Tibial artery (tissue), 4 donors: ENCODE data around the gene HMCN2.

Experiments used
- DNase-seq, 2 donors: peaks; one replicate each; pipeline ENCODE4 v3.0.0-alpha.2; 2019
- H3K27ac ChIP-seq, 2 donors: fragments of 200-600 bp; sonication (generic) in 1 of 2; 1 replicate in 1 of 2; 2 replicates in 1 of 2; pipeline ENCODE4 v1.5.1; 2018 to 2019; ENCODE audit warnings: mild to moderate bottlenecking in 1 of 2
- H3K27me3 ChIP-seq, 2 donors: fragments of 200-600 bp; sonication (generic) in 1 of 2; one replicate each; pipeline versions ENCODE4 v1.5.1 to v1.6.0; 2016 to 2019
- H3K36me3 ChIP-seq, 3 donors: fragments of 200-600 bp; sonication (generic) in 2 of 3; one replicate each; pipeline ENCODE4 v1.5.1; 2016 to 2019; ENCODE audit warnings: mild to moderate bottlenecking in 2 of 3
- H3K4me1 ChIP-seq, 4 donors: fragments of 200-600 bp; sonication (generic) in 2 of 4; 1 replicate in 3 of 4; 2 replicates in 1 of 4; pipeline ENCODE4 v1.5.1; 2016 to 2019
- H3K4me3 ChIP-seq, 2 donors: fragments of 200-600 bp; sonication (generic) in 1 of 2; 1 replicate in 1 of 2; 2 replicates in 1 of 2; pipeline ENCODE4 v1.5.1; 2018 to 2019; ENCODE audit warnings: mild to moderate bottlenecking in 2 of 2
- H3K9me3 ChIP-seq, 3 donors: fragments of 200-600 bp; sonication (generic) in 1 of 3; one replicate each; pipeline ENCODE4 v1.5.1; 2016 to 2019
- intact Hi-C: fragments of 100-400 bp; cut with DNase I; formaldehyde crosslinking; loops from one replicate; pipeline ENCODE4 v1.15.0; 2023; ENCODE audit warnings: low total_unique reads
- TF ChIP-seq, protein P1 (sequence below), 2 experiments: fragments of 200-600 bp in 1 of 2; fragments of 450-650 bp in 1 of 2; IDR thresholded peaks; one replicate each; pipeline ENCODE4 v1.5.1; 2017 to 2019; ENCODE audit warnings: antibody characterized with exemption in 2 of 2, mild to moderate bottlenecking in 1 of 2, moderate library complexity in 1 of 2

HMCN2 gene

DNA sequence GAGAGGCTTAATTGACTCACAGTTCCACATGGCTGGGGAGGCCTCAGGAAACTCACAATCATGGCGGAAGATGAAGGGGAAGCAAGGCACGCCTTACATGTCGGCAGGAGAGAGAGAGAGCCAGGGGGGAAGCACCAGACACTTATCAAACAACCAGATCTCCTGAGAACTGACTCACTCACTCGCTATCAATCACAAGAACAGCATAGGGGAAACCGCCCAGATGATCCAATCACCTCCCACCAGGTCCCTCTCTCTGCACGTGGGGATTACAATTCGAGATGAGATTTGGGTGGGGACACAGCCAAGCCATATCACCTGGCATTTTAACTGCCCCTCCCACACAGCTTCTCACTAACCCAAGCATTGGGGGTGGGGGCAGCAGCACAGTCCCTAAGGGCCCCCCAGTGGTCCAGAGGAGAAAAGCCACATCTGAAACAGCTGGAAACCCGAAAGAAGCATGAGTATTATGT lies 103.1 kb downstream of the HMCN2 start:
- H3K36me3 ChIP-seq, result no peaks in the 10 kb centered on the region
- H3K4me3 ChIP-seq, result no peak overlapping the region
- H3K9me3 ChIP-seq, result no peaks in the 10 kb centered on the region
- H3K27me3 ChIP-seq, result peaks cover 0 to 20% of the 10 kb centered on the region in 2 donors
- H3K4me1 ChIP-seq, result no peaks in the 10 kb centered on the region
- no peak overlapping the region for H3K27ac ChIP-seq
- intact Hi-C loops, result no loop called here
- no peak for DNase-seq
- TF ChIP-seq, protein P1, sequence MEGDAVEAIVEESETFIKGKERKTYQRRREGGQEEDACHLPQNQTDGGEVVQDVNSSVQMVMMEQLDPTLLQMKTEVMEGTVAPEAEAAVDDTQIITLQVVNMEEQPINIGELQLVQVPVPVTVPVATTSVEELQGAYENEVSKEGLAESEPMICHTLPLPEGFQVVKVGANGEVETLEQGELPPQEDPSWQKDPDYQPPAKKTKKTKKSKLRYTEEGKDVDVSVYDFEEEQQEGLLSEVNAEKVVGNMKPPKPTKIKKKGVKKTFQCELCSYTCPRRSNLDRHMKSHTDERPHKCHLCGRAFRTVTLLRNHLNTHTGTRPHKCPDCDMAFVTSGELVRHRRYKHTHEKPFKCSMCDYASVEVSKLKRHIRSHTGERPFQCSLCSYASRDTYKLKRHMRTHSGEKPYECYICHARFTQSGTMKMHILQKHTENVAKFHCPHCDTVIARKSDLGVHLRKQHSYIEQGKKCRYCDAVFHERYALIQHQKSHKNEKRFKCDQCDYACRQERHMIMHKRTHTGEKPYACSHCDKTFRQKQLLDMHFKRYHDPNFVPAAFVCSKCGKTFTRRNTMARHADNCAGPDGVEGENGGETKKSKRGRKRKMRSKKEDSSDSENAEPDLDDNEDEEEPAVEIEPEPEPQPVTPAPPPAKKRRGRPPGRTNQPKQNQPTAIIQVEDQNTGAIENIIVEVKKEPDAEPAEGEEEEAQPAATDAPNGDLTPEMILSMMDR (IDR thresholded peaks at IDR 0.05), result no peak

DNA sequence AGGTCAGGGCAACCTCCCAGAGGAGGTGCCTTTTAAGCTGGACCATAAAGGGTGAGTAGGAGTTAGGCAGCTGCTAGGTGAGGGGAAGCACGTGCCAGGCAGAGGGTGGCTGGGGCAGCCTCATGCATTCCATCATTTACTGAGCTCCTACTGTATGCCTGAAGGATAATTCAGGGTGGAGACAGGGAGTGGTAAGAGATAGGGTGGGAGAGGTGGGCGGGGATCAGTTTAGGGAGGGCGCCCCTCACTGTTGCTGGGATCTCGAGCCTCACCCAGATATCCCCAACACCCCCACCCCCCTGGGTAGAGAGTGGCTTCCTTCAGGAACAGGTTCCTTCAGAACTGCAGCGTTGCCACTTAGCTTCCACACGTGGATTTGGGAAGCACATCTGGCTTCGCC lies 104.7 kb downstream of the HMCN2 start:
- Histone ChIP-seq H3K36me3 (no peaks in the 10 kb centered on the region), H3K4me3 (no peak overlapping the region), H3K9me3 (no peaks in the 10 kb centered on the region), H3K27ac (no peak overlapping the region), H3K4me1 (no peaks in the 10 kb centered on the region), H3K27me3 (peaks cover 0 to 13% of the 10 kb centered on the region in 2 donors)
- intact Hi-C loops, result no loop called here
- DNase-seq, result no peak
- TF ChIP-seq, protein P1 (IDR thresholded peaks at IDR 0.05), result no peak

DNA sequence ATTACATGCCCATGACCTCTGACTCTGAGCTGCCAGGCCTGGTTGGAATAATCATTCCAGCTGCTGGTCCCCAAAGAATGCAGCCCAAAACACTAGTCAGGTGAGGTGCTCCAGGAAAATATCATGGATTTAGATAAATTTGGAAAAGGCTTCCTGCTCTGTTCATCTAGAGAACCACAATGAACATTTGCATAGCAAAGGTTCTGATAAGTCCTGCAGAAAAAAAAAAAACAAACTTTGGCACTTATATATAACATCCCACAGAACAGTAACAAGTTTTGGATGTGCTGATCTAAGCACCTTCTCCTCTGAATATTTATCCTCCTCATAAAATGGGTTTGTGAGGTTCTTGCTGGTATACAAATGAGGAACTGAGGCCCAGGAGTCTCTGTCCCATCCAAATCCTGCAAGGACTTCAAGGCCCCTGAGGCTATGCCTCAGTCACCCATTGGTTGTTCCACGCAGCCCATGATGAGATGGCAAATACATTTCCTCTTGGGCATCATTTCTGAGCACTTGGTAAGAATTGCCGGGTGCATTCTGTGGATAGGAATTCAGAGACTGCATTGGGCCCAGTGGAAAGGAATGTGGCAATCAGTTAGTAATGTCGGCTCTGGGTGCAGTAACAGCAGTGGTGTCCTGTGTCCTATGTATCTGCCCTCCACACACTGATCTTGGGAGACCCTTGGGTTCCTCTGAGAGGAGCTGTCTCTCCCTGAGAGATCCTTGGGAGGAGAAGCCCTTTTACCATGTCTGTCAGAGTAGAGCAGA lies 105.8 kb downstream of the HMCN2 start:
- Histone ChIP-seq H3K4me1 (no peaks in the 10 kb centered on the region), H3K9me3 (no peaks in the 10 kb centered on the region), H3K27me3 (peaks cover 0 to 4% of the 10 kb centered on the region in 2 donors), H3K4me3 (no peak overlapping the region), H3K36me3 (no peaks in the 10 kb centered on the region), H3K27ac (no peak overlapping the region)
- intact Hi-C loops, result no loop called here
- TF ChIP-seq, protein P1 (IDR thresholded peaks at IDR 0.05), result no peak
- no peak for DNase-seq

DNA sequence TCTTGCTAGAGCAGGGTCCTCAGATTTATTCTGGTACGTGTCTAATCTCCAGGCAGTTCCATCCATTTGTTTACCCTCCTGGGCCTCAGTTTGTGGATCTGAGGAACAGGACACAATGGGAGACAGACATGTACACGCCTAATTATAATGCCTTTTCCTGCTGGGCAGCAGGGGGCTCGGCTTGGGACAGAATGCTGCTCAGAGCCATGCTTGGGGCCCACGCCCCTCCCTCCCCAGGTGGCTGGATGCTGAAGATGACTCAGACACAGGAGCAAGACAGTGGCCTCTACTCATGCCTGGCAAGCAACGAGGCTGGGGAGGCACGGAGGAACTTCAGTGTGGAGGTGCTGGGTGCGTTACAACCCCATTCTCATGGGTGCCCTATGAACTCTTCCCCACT lies 106.5 kb downstream of the HMCN2 start:
- DNase-seq, result no peak
- H3K36me3 ChIP-seq, result no peaks in the 10 kb centered on the region
- intact Hi-C loops, result no loop called here
- no peak overlapping the region for H3K27ac ChIP-seq
- TF ChIP-seq, protein P1 (IDR thresholded peaks at IDR 0.05), result no peak
- peaks cover 0 to under 1% of the 10 kb centered on the region in 2 donors for H3K27me3 ChIP-seq
- H3K4me3 ChIP-seq, result no peak overlapping the region
- no peaks in the 10 kb centered on the region for H3K4me1 ChIP-seq
- H3K9me3 ChIP-seq, result no peaks in the 10 kb centered on the region

DNA sequence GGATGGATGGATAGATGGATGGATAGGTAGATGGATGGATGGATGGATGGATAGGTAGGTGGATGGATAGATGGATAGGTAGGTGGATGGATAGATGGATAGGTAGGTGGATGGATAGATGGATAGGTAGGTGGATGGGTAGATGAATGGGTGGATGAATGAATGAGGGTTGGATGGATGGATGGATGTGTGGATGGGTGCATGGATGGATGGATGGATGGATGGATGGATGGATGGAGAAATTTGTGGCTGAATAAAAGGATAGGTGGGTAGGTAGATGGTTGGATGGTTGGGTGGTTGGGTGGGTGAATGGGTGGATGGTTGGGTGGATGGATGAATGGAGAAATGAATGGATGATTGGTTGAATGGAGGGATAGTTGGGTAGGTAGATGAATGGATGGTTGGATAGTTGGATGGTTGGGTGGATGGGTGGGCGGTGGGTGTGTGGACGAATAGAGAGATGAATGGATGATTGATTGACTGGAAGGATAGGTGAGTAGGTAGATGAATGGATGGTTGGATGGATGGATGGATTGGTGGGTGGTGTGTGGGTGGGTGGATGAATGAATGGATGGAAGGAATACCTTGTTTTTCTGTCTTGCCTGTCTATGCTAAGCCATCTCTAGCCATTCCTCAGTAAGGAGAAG lies 108.2 kb downstream of the HMCN2 start:
- H3K4me3 ChIP-seq, result no peak overlapping the region
- no peaks in the 10 kb centered on the region for H3K36me3 ChIP-seq
- H3K9me3 ChIP-seq, result no peaks in the 10 kb centered on the region
- DNase-seq, result no peak
- intact Hi-C loops, result no loop called here
- H3K27me3 ChIP-seq, result no peaks in the 10 kb centered on the region
- H3K27ac ChIP-seq, result no peak overlapping the region
- no peaks in the 10 kb centered on the region for H3K4me1 ChIP-seq
- TF ChIP-seq, protein P1 (IDR thresholded peaks at IDR 0.05), result no peak
